ENCODE results near the gene ZFAND2B. TPM values are rescaled to one million over a fixed set of nuclear protein-coding genes. Genes with fewer than 3 reads are reported as not detected.

ZFAND2B gene
- total RNA-seq, 1 experiment from 2014 or later = 16.4 TPM

GRCh38 chr2:219204425-219205164 lies 2.0 kb upstream of the ZFAND2B start:
- DNase-seq = peak; percentile 2
- Histone ChIP-seq H2BK15ac (ENCODE audit: low read depth, low read length) (no peak overlapping the region), H3K27me3 (ENCODE audit: insufficient read depth, low read length) (no peaks in the 10 kb centered on the region), H3K27ac (ENCODE audit: insufficient read length, low read depth, low read length) (no peak overlapping the region), H3K23me2 (ENCODE audit: insufficient read length, low read depth, low read length, poor library complexity, severe bottlenecking) (peaks cover 4% of the 10 kb centered on the region), H4K91ac (ENCODE audit: insufficient read length, low read depth, low read length) (no peak overlapping the region), H2BK120ac (ENCODE audit: low read depth, low read length, poor library complexity, severe bottlenecking) (no peak overlapping the region), H3T11ph (ENCODE audit: low read length) (no peak overlapping the region), H3K56ac (ENCODE audit: insufficient read length, low read depth, low read length) (no peak overlapping the region), H4K8ac (replicated peaks; ENCODE audit: insufficient read length, low read depth, low read length) (no peak overlapping the region), H3K4me1 (ENCODE audit: insufficient read depth, low read length) (no peaks in the 10 kb centered on the region), H2AFZ (ENCODE audit: low read length) (no peak overlapping the region), H2AK5ac (ENCODE audit: insufficient read length, low read length) (no peak overlapping the region), H3K23ac (ENCODE audit: insufficient read length, low read depth, low read length) (no peak overlapping the region), H3K4ac (ENCODE audit: low read depth, low read length) (no peak overlapping the region), H2BK20ac (ENCODE audit: low read depth, low read length, poor library complexity, severe bottlenecking) (no peak overlapping the region), H3K4me2 (ENCODE audit: insufficient read depth, insufficient read length, low read length) (no peak overlapping the region), H3K79me1 (ENCODE audit: insufficient read depth, low read depth, low read length, poor library complexity, severe bottlenecking) (no peaks in the 10 kb centered on the region), H3K14ac (ENCODE audit: insufficient read depth, low read length) (no peak overlapping the region), H3K18ac (ENCODE audit: insufficient read length, low read depth, low read length) (no peak overlapping the region), H4K5ac (ENCODE audit: insufficient read length, low read depth, low read length) (no peak overlapping the region), H3K9ac (ENCODE audit: extremely low read depth, insufficient read length, low read length) (no peak overlapping the region), H2BK5ac (ENCODE audit: insufficient read length, low read length) (no peak overlapping the region), H2BK12ac (ENCODE audit: insufficient read length, low read depth, low read length) (no peak overlapping the region), H3K79me2 (ENCODE audit: insufficient read depth, low read length) (no peaks in the 10 kb centered on the region), H3K9me3 (ENCODE audit: control insufficient read depth, low read depth, low read length) (no peaks in the 10 kb centered on the region), H4K20me1 (ENCODE audit: control insufficient read depth, insufficient read depth, insufficient read length) (no peaks in the 10 kb centered on the region)
- Mint-ChIP-seq H3K36me3 (ENCODE audit: insufficient read depth in 1 of 3, low read depth in 3 of 3) (peaks cover 7 to 24% (median 19%) of the 10 kb centered on the region in 3 experiments), H3K27ac (no peak overlapping the region), H3K9me3 (peaks cover 6 to 7% of the 10 kb centered on the region in 2 experiments; a peak in 4 of 5 replicates), H3K4me1 (peaks cover 12 to 21% of the 10 kb centered on the region in 2 experiments), H3K4me3 (no peak overlapping the region), H3K27me3 (ENCODE audit: low read depth) (peaks cover 10% of the 10 kb centered on the region)
- no CpG with 5 or more reads among the region's 7 CpGs for WGBS (ENCODE audit: extremely low coverage, insufficient read length, low lambda C conversion rate)
- TF ChIP-seq CTCF (conservative IDR thresholded peaks at IDR 0.05) = no peak
